ENCODE measurements around the gene CD44. TPM values are rescaled to one million over a fixed set of nuclear protein-coding genes. Genes with fewer than 3 reads are reported as not detected.

CD44 gene
- total RNA-seq, 1 donor from 2014 or later, result 55.6 TPM

GRCh38 chr11:35227576-35228327 lies 88.8 kb downstream of the CD44 start:
- intact Hi-C loops (cut with DNase I), result no loop called here
- no peak for DNase-seq (ENCODE audit: low spot score)

GRCh38 chr11:35228328-35228725 lies 89.4 kb downstream of the CD44 start:
- intact Hi-C loops (cut with DNase I), result no loop called here
- no peak for DNase-seq (ENCODE audit: low spot score)

GRCh38 chr11:35230388-35230787 lies 91.4 kb downstream of the CD44 start:
- no peak for DNase-seq (ENCODE audit: low spot score)

GRCh38 chr11:35231076-35231860 lies 92.3 kb downstream of the CD44 start:
- intact Hi-C loops (cut with DNase I), result loop anchor here (10.0 kb wide), 1 partner anchor 154 kb away; no protein-coding TSS in a partner anchor
- no peak for DNase-seq (ENCODE audit: low spot score)

More at GRCh38 chr11:35230388-35230787, 91.4 kb downstream of the CD44 start:
- intact Hi-C loops (cut with DNase I), result loop anchor here (10.0 kb wide), 1 partner anchor 154 kb away; no protein-coding TSS in a partner anchor

GRCh38 chr11:35232891-35233330 lies 93.9 kb downstream of the CD44 start:
- intact Hi-C loops (cut with DNase I), result loop anchor here (10.0 kb wide), 1 partner anchor 152 kb away; no protein-coding TSS in a partner anchor
- DNase-seq (ENCODE audit: low spot score), result no peak

- DNase-seq (ENCODE audit: low spot score), result no peak
- intact Hi-C loops (cut with DNase I), result loop anchor here (10.0 kb wide), 1 partner anchor 151 kb away; no protein-coding TSS in a partner anchor
Measured at GRCh38 chr11:35233518-35233917, 94.5 kb downstream of the CD44 start.

GRCh38 chr11:35234460-35235156 lies 95.6 kb downstream of the CD44 start:
- intact Hi-C loops (cut with DNase I), result loop anchor here (5.0 to 10.0 kb wide), 3 partner anchors 150 to 307 kb away; no protein-coding TSS in a partner anchor
- no peak for DNase-seq (ENCODE audit: low spot score)

- DNase-seq (ENCODE audit: low spot score), result no peak
- intact Hi-C loops (cut with DNase I), result loop anchor here (5.0 to 10.0 kb wide), 3 partner anchors 150 to 308 kb away; no protein-coding TSS in a partner anchor
Measured at GRCh38 chr11:35235157-35235468, 96.1 kb downstream of the CD44 start.

GRCh38 chr11:35235498-35235897 lies 96.5 kb downstream of the CD44 start:
- intact Hi-C loops (cut with DNase I), result loop anchor here (5.0 to 10.0 kb wide), 3 partner anchors 149 to 308 kb away; no protein-coding TSS in a partner anchor

GRCh38 chr11:35235936-35236666 lies 97.1 kb downstream of the CD44 start:
- DNase-seq (ENCODE audit: low spot score), result no peak
- intact Hi-C loops (cut with DNase I), result loop anchor here (5.0 to 10.0 kb wide), 3 partner anchors 149 to 309 kb away; no protein-coding TSS in a partner anchor

More at GRCh38 chr11:35235498-35235897, 96.5 kb downstream of the CD44 start:
- DNase-seq (ENCODE audit: low spot score), result no peak

GRCh38 chr11:35236667-35237003 lies 97.7 kb downstream of the CD44 start:
- intact Hi-C loops (cut with DNase I), result loop anchor here (5.0 to 10.0 kb wide), 3 partner anchors 148 to 309 kb away; no protein-coding TSS in a partner anchor
- DNase-seq (ENCODE audit: low spot score), result no peak

- DNase-seq (ENCODE audit: low spot score), result no peak
- intact Hi-C loops (cut with DNase I), result loop anchor here (5.0 to 10.0 kb wide), 3 partner anchors 147 to 310 kb away; no protein-coding TSS in a partner anchor
Measured at GRCh38 chr11:35237351-35237750, 98.4 kb downstream of the CD44 start.

- DNase-seq (ENCODE audit: low spot score), result no peak
- intact Hi-C loops (cut with DNase I), result loop anchor here (5.0 to 10.0 kb wide), 3 partner anchors 147 to 311 kb away; no protein-coding TSS in a partner anchor
Measured at GRCh38 chr11:35237860-35238715, 99.1 kb downstream of the CD44 start.

GRCh38 chr11:35238882-35239281 lies 99.9 kb downstream of the CD44 start:
- no peak for DNase-seq (ENCODE audit: low spot score)
- intact Hi-C loops (cut with DNase I), result loop anchor here (5.0 to 10.0 kb wide), 3 partner anchors 146 to 312 kb away; no protein-coding TSS in a partner anchor

- DNase-seq (ENCODE audit: low spot score), result no peak
- intact Hi-C loops (cut with DNase I), result loop anchor here (5.0 to 10.0 kb wide), 3 partner anchors 145 to 312 kb away; no protein-coding TSS in a partner anchor
Measured at GRCh38 chr11:35239471-35240075, 100.6 kb downstream of the CD44 start.

- DNase-seq (ENCODE audit: low spot score), result no peak
- intact Hi-C loops (cut with DNase I), result no loop called here
Measured at GRCh38 chr11:35241083-35241482, 102.1 kb downstream of the CD44 start.

GRCh38 chr11:35241531-35241930 lies 102.6 kb downstream of the CD44 start:
- intact Hi-C loops (cut with DNase I), result no loop called here
- DNase-seq (ENCODE audit: low spot score), result no peak

Measured in cardiac septum (tissue), 1 donor.